CD4-positive, alpha-beta T cell treated with Interleukin-15 for 1 hour (primary cell): ENCODE results near the gene SEMA4D.
A peak's percentile ranks its signal among the peaks of the same experiment; 100 is the strongest.

Source experiments
- DNase-seq: peaks from one replicate; pipeline ENCODE4 v3.0.0-alpha.2; 2020

Gene SEMA4D

GRCh38 chr9:89342948-89343347 lies 155.0 kb downstream of the SEMA4D start:
- no peak for DNase-seq

DNA sequence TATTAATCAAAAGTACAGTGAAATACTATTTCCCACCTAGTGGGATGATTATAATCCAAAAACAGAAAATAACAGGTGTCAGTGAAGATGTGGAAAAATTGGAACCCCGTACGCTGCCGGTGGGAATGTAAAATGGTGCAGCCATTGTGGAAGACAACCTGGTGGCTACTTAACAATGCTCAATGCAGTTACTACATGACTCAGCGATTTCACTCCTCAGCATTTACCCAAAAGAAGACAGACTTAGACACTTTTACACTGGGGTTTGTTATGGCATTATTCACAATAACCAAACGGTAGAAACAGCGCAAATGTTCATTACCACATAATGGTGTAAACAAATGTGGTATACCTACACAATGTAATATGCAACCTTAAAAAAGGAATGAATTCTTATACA lies 155.7 kb downstream of the SEMA4D start:
- DNase-seq = no peak

DNA sequence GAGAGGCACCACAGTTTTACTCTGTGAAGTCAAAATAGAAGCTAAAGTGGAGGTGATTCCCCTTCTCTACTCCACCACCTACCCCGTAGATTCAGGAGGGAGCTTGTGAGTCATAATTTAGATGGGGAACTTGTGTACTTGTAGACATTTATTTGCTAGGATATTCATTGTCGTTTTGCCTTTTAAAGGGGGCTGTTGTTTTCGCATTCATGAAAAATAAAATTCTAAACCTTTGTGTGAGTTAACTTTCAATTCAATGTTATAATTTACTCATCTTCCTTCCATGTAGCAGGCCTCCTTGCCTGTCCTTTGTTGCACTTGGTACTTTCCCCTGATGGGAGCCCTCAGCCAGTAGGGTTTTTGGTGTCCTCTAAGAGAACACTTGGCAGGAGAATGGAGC lies 157.6 kb downstream of the SEMA4D start:
- no peak for DNase-seq

DNA sequence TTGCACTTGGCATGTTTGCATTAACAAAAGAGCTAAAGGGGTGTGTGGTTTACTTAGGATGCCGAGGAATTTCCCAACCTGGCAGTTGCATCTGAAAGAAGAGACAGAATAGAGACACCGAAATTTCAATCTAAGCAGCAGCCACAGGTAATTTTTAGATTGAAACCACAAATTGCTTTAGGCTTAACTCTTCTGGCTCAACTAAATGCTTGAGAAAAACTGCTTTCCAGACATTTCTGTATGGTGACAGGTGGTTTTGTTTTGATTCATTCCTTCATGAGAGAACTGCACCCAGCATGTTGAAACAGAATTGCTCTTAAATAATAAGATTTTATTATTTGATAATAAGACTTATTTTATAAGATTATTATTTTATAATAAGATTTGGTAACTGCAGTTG lies 158.1 kb downstream of the SEMA4D start:
- no peak for DNase-seq

GRCh38 chr9:89330513-89330912 lies 167.4 kb downstream of the SEMA4D start:
- no peak for DNase-seq

DNA sequence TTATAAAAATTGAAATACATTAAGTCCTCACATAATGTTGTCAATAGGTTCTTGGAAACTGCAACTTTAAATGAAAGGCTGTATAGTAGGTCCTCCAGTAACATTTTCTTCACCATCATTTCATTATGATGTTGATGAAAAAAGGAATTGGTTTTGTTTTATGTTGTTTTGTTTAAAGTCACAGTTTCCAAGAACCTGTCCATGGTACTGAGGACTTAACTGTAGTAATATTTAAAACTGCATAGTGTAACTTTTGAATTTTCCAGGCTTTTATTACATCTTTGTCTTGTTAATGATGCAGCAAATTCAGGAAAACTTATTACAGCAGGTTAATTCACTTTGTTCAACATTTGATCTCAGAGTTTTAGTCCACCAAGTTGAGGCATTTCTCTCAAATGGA lies 168.0 kb downstream of the SEMA4D start:
- DNase-seq = no peak

DNA sequence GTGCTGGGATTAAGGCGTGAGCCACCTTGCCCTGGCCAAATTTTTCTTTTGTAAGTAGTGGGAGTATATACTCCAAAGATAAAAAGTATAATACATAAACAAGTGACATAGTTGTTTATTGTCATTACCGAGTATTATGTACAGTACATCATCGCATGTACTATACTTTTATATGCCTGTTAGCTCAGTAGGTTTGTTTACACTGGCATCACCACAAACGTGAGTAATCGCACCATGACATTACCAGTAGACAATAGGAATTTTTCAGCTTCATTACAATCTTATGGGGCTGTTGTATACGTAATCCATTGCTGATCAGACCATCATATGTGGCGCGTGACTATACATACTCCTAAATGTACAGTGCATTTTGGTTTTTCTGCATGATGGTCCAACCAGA lies 169.8 kb downstream of the SEMA4D start:
- no peak for DNase-seq

GRCh38 chr9:89325733-89326132 lies 172.2 kb downstream of the SEMA4D start:
- DNase-seq = no peak

DNA sequence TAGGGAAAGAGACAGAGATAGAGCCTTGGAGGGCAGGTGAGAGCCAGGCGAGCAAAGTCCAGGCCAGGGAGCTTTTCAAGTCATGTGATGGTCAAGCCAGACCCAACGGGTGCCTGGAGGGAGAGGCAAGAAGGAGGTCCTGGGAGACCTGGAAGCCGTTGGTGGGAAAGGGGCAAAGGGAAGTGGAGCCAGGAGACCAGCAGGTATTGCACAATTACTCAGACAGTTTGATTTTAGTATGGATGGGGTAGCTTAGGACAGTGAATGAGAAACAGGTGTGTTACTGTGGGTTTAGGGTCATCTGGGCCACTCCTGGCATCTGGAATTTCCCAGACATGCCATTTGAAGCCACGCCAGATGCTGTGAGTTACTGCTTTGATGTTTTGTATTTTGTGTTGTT lies 174.5 kb downstream of the SEMA4D start:
- no peak for DNase-seq

- no peak for DNase-seq
Measured at GRCh38 chr9:89319015-89319905, 178.7 kb downstream of the SEMA4D start.

- peak; percentile 94 for DNase-seq
Measured at GRCh38 chr9:89318123-89319014, 179.5 kb downstream of the SEMA4D start, which contains the start of gene SECISBP2. Gene SECISBP2 (plus strand): TSS chr9:89318500. CDS start chr9:89318577, 77 bp downstream.

DNA sequence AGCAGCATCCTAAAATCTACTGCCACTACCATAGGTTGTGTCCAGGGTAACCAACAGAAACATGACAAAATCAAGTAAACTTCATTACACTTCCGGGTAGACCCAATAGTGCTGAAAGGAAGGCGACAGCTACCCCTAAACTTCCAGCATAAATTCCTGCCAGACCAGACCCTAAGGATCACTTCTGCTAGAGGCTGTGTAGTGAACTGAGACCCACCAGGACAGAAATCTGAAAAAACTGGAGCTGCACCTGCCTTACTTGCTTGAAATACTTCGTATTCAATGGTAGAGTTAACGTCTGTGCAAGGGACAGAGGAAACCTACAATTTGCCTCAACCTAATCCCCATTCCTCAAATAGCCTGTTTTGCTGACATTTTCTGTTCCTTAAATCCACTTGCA lies 180.6 kb downstream of the SEMA4D start:
- no peak for DNase-seq

DNA sequence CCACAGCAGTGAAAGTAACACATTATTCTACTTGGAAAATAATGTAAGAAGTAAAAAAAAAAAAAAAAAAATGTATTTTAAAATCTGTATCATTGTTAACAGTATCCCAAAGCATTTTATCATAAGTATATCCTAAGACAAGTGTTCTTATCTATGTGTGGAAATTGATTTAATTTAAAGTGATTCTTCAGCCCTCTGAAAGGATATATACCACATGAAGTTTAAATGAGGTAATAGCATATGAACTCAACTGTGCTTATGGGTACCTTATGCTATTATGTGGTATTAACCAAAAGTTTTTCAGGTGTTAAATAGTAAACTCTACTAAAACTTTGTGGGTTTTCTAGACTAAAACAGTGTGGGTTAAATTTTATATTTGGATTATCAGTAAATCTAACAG lies 182.4 kb downstream of the SEMA4D start:
- DNase-seq = no peak

- no peak for DNase-seq
Measured at GRCh38 chr9:89314955-89315354, 183.0 kb downstream of the SEMA4D start.

DNA sequence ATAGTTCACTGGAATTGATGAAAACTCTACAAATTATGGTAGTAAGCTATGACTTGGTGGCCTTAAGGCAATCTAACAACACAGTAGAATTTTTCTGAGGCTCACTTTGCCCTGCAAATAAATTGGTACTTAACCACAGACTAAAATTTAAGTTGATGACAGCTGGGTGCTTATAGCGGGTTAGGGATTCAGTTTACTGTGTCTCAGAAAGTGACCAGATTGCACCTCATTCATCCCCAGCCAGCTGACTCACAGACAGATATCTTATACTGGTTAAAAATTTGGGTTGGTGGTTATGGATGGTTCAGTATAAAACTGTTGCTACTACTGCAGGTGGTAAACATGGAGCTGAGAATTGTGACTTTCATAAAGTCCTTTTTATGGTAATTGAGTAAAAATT lies 184.1 kb downstream of the SEMA4D start:
- DNase-seq = no peak

DNA sequence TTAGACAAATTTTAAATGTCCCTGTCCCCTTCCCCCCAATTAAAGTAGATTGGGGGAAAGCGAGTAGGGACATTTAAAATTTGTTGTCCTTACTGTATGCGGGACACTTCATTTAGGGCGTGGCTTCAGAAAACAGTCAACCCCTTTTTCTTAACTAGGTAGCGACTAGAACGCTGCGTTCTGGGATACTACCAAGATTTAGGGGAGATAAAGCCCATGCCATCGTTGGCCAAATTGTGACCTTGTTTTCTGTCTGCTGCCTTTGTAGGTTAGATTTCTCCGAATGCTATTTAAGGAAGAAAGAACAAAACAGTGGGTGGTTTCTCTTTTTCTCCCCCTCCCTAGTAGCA lies 185.7 kb downstream of the SEMA4D start:
- DNase-seq = no peak

DNA sequence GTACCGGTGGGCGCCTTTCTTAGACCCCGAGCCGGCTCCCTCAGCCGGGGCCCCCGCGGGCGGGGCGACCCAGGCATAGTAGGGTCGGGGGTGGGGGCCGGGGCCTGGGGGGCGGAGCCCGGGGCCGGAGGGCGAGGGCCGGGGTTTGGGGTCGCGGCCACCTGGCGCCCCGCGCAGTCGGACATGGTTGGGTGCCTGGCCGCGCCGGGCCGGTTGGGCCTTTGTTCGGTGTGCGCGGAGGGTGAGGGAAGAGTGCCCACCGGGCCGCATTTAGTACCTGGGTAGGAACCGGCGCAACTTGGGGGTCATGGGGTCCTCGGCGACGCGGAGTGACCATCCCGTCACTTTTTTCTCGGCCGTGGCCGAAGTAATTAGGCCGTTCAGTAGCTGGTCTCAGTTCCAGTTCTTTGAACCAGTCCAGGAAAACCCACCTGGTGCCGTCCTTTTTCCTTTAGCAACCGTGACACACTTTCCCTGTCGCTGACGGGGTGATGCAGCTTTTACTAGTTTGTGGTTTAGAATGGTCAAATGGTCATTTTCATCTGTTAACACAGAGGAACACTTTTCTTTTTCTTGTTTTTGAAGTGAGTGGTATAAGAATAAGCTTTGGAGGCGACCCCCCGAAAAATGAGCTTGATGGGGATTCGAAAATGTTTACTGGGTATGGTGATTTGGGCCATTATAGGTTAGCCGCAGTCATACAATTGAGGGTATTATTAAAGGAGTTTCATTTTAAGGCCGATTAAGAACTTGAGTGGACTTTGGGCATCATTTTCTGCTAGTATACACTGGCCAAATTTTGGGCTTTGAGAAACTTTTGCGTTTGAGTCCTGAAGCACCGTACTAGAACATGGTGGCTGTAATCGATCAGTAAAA lies 186.3 kb downstream of the SEMA4D start:
- DNase-seq = no peak
